GM12878 (cell line): ENCODE results near the gene OXA1L. TPM values are rescaled to one million over a fixed set of nuclear protein-coding genes. Genes with fewer than 3 reads are reported as not detected.

Source experiments
- ATAC-seq: fragments of 200-7000 bp; cut with Tn5 transposase; 3 replicates; pipeline ENCODE4 v1.9.1; 2020; ENCODE audit warnings: mild to moderate bottlenecking, moderate library complexity
- BruUV-seq: library from RNA; stranded (reverse); fragments of 400-500 nt; replicated peaks from 2 replicates; lab custom pipeline; 2021; lab: Mats Ljungman, UMichigan
- CTCF ChIA-PET: fragments of 300-600 bp; sonication (Branson Sonifier 250); formaldehyde crosslinking; extraction: SDS; loops from one replicate; lab custom pipeline; 2021; ENCODE audit warnings: inconsistent platforms; lab: Yijun Ruan, JAX
- POLR2A ChIA-PET: fragments of 350-600 bp; formaldehyde crosslinking; extraction: SDS; loops from one replicate; lab custom pipeline; 2021; ENCODE audit warnings: inconsistent platforms; lab: Charles Lee
- RAD21 ChIA-PET: fragments of 300-600 bp; sonication (Branson Sonifier 250); formaldehyde crosslinking; loops from one replicate; lab custom pipeline; 2023; ENCODE audit warnings: antibody characterized with exemption; ENCODE audit not compliant: unreplicated experiment; lab: Charles Lee
- SMC1A ChIA-PET: fragments of 300-600 bp; sonication (Branson Sonifier 250); formaldehyde crosslinking; loops from one replicate; lab custom pipeline; 2023; ENCODE audit not compliant: unreplicated experiment, uncharacterized antibody; lab: Charles Lee
- DNase-seq: peaks from one replicate; pipeline ENCODE4 v3.0.0-alpha.2; 2011; ENCODE audit warnings: low read depth, low spot score
- FAIRE-seq: peaks from 3 replicates; lab custom pipeline; 2011; peaks lifted over from hg19 to GRCh38; lab: Jason Lieb, UNC
- H2AFZ ChIP-seq: 2 replicates; pipeline ENCODE4 v1.6.0; 2011; ENCODE audit warnings: low read depth, low read length, control low read depth; ENCODE audit not compliant: control insufficient read depth
- H3K27ac ChIP-seq: 2 replicates; pipeline ENCODE4 v1.5.1; 2011; ENCODE audit warnings: control low read depth; ENCODE audit not compliant: control insufficient read depth, insufficient read depth
- H3K27me3 ChIP-seq, 2 experiments: replicated peaks in 1 of 2; 2 replicates each; pipeline versions ENCODE4 v1.6.0 to v1.6.1; 2011; ENCODE audit warnings: low read length in 1 of 2; ENCODE audit not compliant: control insufficient read depth in 2 of 2, insufficient read depth in 2 of 2
- H3K36me3 ChIP-seq, 2 experiments: 2 replicates each; pipeline ENCODE4 v1.5.1; 2011; ENCODE audit warnings: low read length in 1 of 2; ENCODE audit not compliant: control insufficient read depth in 2 of 2, insufficient read depth in 2 of 2
- H3K4me1 ChIP-seq: 2 replicates; pipeline ENCODE4 v1.6.1; 2011; ENCODE audit warnings: mild to moderate bottlenecking, low read length, moderate library complexity, mixed read lengths; ENCODE audit not compliant: control insufficient read depth, insufficient read depth
- H3K4me2 ChIP-seq: 2 replicates; pipeline ENCODE4 v1.6.0; 2011; ENCODE audit warnings: control low read depth; ENCODE audit not compliant: control insufficient read depth, insufficient read depth
- H3K4me3 ChIP-seq: fragments of 200-600 bp; sonication (generic); 2 replicates; pipeline ENCODE4 v1.5.1; 2016
- H3K79me2 ChIP-seq: 2 replicates; pipeline ENCODE4 v1.6.0; 2011; ENCODE audit warnings: low read length; ENCODE audit not compliant: control insufficient read depth, insufficient read depth
- H3K9ac ChIP-seq: 2 replicates; pipeline ENCODE4 v1.8.0; 2011; ENCODE audit warnings: low read length, control low read depth, mixed read lengths; ENCODE audit not compliant: control insufficient read depth, insufficient read depth
- H3K9me3 ChIP-seq: replicated peaks from 3 replicates; pipeline ENCODE4 v1.5.1; 2011; ENCODE audit warnings: mild to moderate bottlenecking, low read length; ENCODE audit not compliant: control insufficient read depth, insufficient read depth
- H4K20me1 ChIP-seq: 2 replicates; pipeline ENCODE4 v1.6.0; 2011; ENCODE audit not compliant: control insufficient read depth, insufficient read depth
- BACH1 ChIP-seq: fragments of 450-650 bp; IDR thresholded peaks from 2 replicates; pipeline ENCODE4 v1.6.1; 2017; ENCODE audit warnings: mild to moderate bottlenecking, borderline replicate concordance
- MAX ChIP-seq: IDR thresholded peaks from 2 replicates; pipeline ENCODE4 v1.6.1; 2012; ENCODE audit warnings: low read depth, low read length, improper control_type of control experiment
- NKRF ChIP-seq: fragments of 450-650 bp; conservative IDR thresholded peaks from 2 replicates; pipeline ENCODE4 v1.6.1; 2017; ENCODE audit warnings: mild to moderate bottlenecking, moderate library complexity
- NRF1 ChIP-seq: conservative IDR thresholded peaks from 2 replicates; pipeline ENCODE4 v1.6.1; 2011; ENCODE audit warnings: mild to moderate bottlenecking, low read depth, low read length, improper control_type of control experiment
- PAX8 ChIP-seq: fragments of 450-650 bp; IDR thresholded peaks from 2 replicates; pipeline ENCODE4 v1.6.1; 2017; ENCODE audit warnings: mild to moderate bottlenecking, moderate library complexity
- SMAD1 ChIP-seq: fragments of 450-650 bp; IDR thresholded peaks from 2 replicates; pipeline ENCODE4 v1.6.1; 2018; ENCODE audit warnings: mild to moderate bottlenecking, low read depth; ENCODE audit not compliant: partially characterized antibody
- TBL1XR1 ChIP-seq: IDR thresholded peaks from 2 replicates; pipeline ENCODE4 v1.6.1; 2012; ENCODE audit warnings: low read depth, low read length, improper control_type of control experiment
- ZBTB4 ChIP-seq: fragments of 450-650 bp; formaldehyde crosslinking; IDR thresholded peaks from 2 replicates; pipeline ENCODE4 v1.4.0; 2022; ENCODE audit warnings: mild to moderate bottlenecking, moderate library complexity
- WGBS: methylation state at CpG from one replicate; pipeline ENCODE4 v1.1.6; 2016; ENCODE audit warnings: low lambda C conversion rate; ENCODE audit not compliant: insufficient replicate concordance, insufficient coverage; ENCODE audit errors: missing lambda C conversion rate; 5-methylcytosine and 5-hydroxymethylcytosine counted together
- in situ Hi-C: fragments of 300-500 bp; cut with MboI; formaldehyde crosslinking; loops from 9 replicates; pipeline ENCODE4 v1.14.3; 2018; ENCODE audit warnings: mixed read lengths
- intact Hi-C: fragments of 100-400 bp; cut with micrococcal nuclease; formaldehyde crosslinking; loops from one replicate; pipeline ENCODE4 v1.14.2; 2022; ENCODE audit not compliant: unreplicated experiment
- polyA plus RNA-seq, 11 experiments: library from polyadenylated mRNA; depleted of rRNA in 4 of 11; unstranded in 6 of 11; stranded (reverse) in 5 of 11; fragments of >200 nt; fragmentation: Nextera tagmentation in 4 of 11; fragmentation: Illumina TruSeq in 1 of 11; extraction: Ambion mirVana in 4 of 11; extraction: Trizol in 1 of 11; gene quantifications; 1 replicate in 1 of 11; 2 replicates in 10 of 11; pipeline versions ENCODE4 v1.2.1 to v1.2.3, GENCODE V29; 2011 to 2016; ENCODE audit warnings: inconsistent platforms in 2 of 11, missing spikeins in 2 of 11, low read depth in 1 of 11
- total RNA-seq, 4 experiments: library from RNA; depleted of rRNA in 3 of 4; stranded (reverse); fragments of >200 nt in 3 of 4; fragmentation: Illumina TruSeq in 1 of 4; extraction: Trizol in 1 of 4; gene quantifications; 2 replicates each; pipeline versions ENCODE4 v1.2.1 to v1.2.3, GENCODE V29; 2013 to 2021

Gene OXA1L
- total and polyA plus RNA-seq, 10 of the 15 experiments (the other 5 are each of a cell fraction or from before 2014, with no cell fraction given), result 105 to 289 (median 146) TPM

- Histone ChIP-seq H3K27me3 (no peaks in the 10 kb centered on the region), H3K36me3 (no peaks in the 10 kb centered on the region), H3K9ac (no peak overlapping the region), H3K79me2 (peaks cover 8% of the 10 kb centered on the region), H3K4me2 (no peak overlapping the region), H3K4me1 (no peaks in the 10 kb centered on the region), H4K20me1 (no peaks in the 10 kb centered on the region), H2AFZ (no peak overlapping the region), H3K4me3 (no peak overlapping the region), H3K9me3 (no peaks in the 10 kb centered on the region), H3K27ac (no peak overlapping the region)
- no peak for FAIRE-seq
- ChIA-PET POLR2A (interaction anchor here (0.8 to 1.6 kb wide), 2 partner anchors 13 to 167 kb away, joined by 3 to 4 read pairs; partner anchors contain the start of gene PRMT5), CTCF (interaction anchor here (0.7 to 1.9 kb wide), 7 partner anchors 13 to 169 kb away, joined by 3 to 6 read pairs (median 4); no protein-coding TSS in a partner anchor), RAD21 (interaction anchor here (1.0 kb wide), 1 partner anchor 91 kb away, joined by 3 read pairs; no protein-coding TSS in a partner anchor), SMC1A (interaction anchor here (0.9 to 1.4 kb wide), 4 partner anchors 12 to 163 kb away, joined by 3 to 6 read pairs (median 4); no protein-coding TSS in a partner anchor)
- BruUV-seq, result no TSS peak
- no peak for DNase-seq
- TF ChIP-seq PAX8 (no peak), NRF1 (no peak), NKRF (no peak), MAX (no peak), TBL1XR1 (no peak), BACH1 (no peak), ZBTB4 (no peak), SMAD1 (no peak)
- intact Hi-C loops (no loop called here), in situ Hi-C loops (no loop called here)
- no peak for ATAC-seq
- 62% methylated on average over 1 of the region's 1 CpG for WGBS
Observed at GRCh38 chr14:22761734-22762133, 4.8 kb upstream of the OXA1L start.
